ENCODE data around the gene GRHL1.

DNA sequence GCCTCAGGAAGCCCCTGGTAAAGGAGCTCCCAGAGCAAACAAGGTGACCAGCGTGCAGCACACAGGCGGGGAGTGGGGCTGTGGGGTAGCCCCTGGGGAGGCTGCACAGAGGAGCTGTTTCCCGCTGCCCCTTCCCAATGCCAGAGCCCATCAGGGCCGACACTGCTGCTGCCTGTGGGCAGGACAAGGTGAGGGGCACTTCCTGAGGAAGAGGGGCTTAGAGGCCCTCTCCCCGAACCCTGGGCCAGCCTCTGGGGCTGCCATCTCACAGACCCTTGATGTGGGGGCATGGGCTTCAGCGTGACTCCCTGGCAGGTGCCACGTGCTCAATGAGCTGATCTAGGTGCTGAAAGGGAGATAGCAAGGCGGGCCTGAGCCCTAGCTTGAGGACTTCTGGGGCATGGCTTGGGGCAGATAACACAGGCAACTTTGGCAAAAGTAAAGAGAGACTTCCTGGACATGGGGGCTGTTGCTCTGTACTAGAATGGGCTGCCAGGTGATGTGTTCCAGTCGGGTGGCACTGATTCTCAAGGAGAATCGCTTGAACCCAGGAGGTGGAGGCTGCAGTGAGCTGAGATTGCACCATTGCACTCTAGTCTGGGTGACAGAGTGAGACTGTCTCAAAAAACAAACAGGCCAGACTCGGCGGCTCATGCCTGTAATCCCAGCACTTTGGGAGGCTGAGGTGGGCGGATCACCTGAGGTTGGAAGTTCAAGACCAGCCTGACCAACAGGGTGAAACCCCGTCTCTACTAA is 81.9 kb downstream of the GRHL1 start:
- TF ChIP-seq, protein P1, sequence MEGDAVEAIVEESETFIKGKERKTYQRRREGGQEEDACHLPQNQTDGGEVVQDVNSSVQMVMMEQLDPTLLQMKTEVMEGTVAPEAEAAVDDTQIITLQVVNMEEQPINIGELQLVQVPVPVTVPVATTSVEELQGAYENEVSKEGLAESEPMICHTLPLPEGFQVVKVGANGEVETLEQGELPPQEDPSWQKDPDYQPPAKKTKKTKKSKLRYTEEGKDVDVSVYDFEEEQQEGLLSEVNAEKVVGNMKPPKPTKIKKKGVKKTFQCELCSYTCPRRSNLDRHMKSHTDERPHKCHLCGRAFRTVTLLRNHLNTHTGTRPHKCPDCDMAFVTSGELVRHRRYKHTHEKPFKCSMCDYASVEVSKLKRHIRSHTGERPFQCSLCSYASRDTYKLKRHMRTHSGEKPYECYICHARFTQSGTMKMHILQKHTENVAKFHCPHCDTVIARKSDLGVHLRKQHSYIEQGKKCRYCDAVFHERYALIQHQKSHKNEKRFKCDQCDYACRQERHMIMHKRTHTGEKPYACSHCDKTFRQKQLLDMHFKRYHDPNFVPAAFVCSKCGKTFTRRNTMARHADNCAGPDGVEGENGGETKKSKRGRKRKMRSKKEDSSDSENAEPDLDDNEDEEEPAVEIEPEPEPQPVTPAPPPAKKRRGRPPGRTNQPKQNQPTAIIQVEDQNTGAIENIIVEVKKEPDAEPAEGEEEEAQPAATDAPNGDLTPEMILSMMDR (IDR thresholded peaks at IDR 0.05), result no peak
- no peak for TF ChIP-seq POLR2A (IDR thresholded peaks at IDR 0.05)

Data from testis (tissue), 2 donors.